Measurements from ENCODE around the gene PHF21A. TPM values are rescaled to one million over a fixed set of nuclear protein-coding genes. Genes with fewer than 3 reads are reported as not detected.
A peak's percentile ranks its signal among the peaks of the same experiment; 100 is the strongest.

The PHF21A gene
- total RNA-seq, 2 donors from 2014 or later, result 24.7 to 48.0 TPM

DNA sequence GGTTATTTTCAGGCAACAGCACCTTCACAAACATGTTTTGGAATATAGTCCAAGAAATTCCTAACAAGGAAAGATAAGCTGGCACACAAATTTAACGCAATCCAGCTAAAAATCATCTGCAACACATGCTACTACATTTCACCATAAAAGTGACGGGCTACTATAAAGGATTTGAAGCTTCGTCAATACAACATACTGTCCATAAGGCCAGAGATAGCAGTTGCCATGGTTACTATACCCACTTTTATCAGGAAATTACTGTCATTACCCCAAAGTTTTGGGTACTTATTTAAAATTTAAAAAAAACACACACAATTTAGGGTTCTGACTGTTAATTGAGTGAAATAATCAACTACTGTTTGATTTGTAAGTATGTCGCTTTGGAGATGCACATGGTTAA is 6.9 kb downstream of the PHF21A start:
- Histone ChIP-seq H3K36me3 (no peaks in the 10 kb centered on the region), H3K27ac (no peak overlapping the region), H3K4me3 (no peak overlapping the region), H3K4me1 (replicated peaks) (no peaks in the 10 kb centered on the region), H3K27me3 (replicated peaks; ENCODE audit: insufficient read depth) (no peaks in the 10 kb centered on the region), H3K9me3 (no peaks in the 10 kb centered on the region)
- WGBS, result 69% methylated on average over 4 of the region's 4 CpGs
- no peak for DNase-seq (ENCODE audit: low spot score)
- no peak for TF ChIP-seq POLR2A (IDR thresholded peaks at IDR 0.05)
- TF ChIP-seq, protein P1, sequence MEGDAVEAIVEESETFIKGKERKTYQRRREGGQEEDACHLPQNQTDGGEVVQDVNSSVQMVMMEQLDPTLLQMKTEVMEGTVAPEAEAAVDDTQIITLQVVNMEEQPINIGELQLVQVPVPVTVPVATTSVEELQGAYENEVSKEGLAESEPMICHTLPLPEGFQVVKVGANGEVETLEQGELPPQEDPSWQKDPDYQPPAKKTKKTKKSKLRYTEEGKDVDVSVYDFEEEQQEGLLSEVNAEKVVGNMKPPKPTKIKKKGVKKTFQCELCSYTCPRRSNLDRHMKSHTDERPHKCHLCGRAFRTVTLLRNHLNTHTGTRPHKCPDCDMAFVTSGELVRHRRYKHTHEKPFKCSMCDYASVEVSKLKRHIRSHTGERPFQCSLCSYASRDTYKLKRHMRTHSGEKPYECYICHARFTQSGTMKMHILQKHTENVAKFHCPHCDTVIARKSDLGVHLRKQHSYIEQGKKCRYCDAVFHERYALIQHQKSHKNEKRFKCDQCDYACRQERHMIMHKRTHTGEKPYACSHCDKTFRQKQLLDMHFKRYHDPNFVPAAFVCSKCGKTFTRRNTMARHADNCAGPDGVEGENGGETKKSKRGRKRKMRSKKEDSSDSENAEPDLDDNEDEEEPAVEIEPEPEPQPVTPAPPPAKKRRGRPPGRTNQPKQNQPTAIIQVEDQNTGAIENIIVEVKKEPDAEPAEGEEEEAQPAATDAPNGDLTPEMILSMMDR (IDR thresholded peaks at IDR 0.05), result no peak
- TF ChIP-seq POLR2AphosphoS5 (IDR thresholded peaks at IDR 0.05), result no peak
- intact Hi-C loops (cut with DNase I), result loop anchor here (2.0 kb wide), 1 partner anchor 128 kb away; no protein-coding TSS in a partner anchor

DNA sequence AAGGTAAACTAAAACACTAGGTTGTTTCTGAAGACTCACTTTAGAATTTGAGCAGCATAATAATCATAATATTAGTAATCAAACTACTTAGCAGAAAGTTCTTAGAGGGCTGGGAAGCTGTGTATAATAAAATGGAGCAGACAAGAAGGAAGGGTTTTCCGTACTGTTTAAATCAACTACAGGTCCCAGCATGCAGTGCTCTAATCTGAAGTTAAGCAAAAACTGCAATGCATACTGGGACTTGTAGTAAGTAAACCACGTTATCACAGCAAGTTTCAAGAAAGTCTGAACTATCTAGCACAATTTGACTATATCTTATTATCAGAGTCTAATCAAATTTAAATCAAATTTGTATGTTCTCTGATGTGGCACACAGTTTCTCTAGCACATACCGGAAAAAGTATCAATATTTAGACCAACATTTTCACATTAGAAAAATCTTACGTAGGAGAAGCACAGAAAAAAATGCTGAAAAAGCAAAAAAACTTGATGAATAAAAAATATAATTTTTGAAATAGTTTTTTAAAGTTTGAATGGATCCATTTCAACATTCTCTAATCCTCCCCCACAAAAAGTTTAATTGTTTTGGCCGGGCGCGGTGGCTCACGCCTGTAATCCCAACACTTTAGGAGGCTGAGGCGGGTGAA is 8.2 kb downstream of the PHF21A start:
- peak; percentile 49 for DNase-seq (ENCODE audit: low spot score)
- intact Hi-C loops (cut with DNase I), result no loop called here
- no peaks in the 10 kb centered on the region for H3K4me1 ChIP-seq (replicated peaks)
- H3K27me3 ChIP-seq (replicated peaks; ENCODE audit: insufficient read depth), result no peaks in the 10 kb centered on the region
- no peak overlapping the region for H3K4me3 ChIP-seq
- 74% methylated on average over 9 of the region's 9 CpGs for WGBS
- no peaks in the 10 kb centered on the region for H3K9me3 ChIP-seq
- peak; percentile 71 for TF ChIP-seq POLR2AphosphoS5 (IDR thresholded peaks at IDR 0.05)
- TF ChIP-seq POLR2A (IDR thresholded peaks at IDR 0.05), result no peak
- no peaks in the 10 kb centered on the region for H3K36me3 ChIP-seq
- H3K27ac ChIP-seq, result no peak overlapping the region

DNA sequence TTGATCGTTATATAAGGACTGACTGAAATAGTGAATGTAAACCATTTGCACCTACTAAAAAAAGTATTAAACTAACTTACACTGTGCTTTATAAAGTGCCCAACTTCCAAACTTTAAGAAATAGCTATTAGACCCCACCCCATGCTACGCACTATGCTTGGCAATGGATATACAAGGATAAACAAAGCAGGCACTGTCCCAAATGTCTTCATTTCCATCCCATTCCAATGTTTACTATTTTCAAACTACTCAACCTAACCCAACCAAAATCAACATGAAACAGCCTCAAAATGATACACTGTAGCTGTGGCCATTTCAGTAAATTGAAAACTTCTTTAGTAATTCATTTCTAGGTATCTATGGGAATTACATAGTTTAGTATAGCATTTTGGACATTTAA is 12.5 kb downstream of the PHF21A start:
- H3K9me3 ChIP-seq, result no peaks in the 10 kb centered on the region
- intact Hi-C loops (cut with DNase I), result no loop called here
- H3K4me1 ChIP-seq (replicated peaks), result peaks cover 2% of the 10 kb centered on the region
- DNase-seq (ENCODE audit: low spot score), result no peak
- no peaks in the 10 kb centered on the region for H3K27me3 ChIP-seq (replicated peaks; ENCODE audit: insufficient read depth)
- H3K36me3 ChIP-seq, result no peaks in the 10 kb centered on the region
- no peak overlapping the region for H3K27ac ChIP-seq
- WGBS, result 84% methylated on average over 2 of the region's 2 CpGs
- TF ChIP-seq POLR2AphosphoS5 (IDR thresholded peaks at IDR 0.05) (no peak), POLR2A (IDR thresholded peaks at IDR 0.05) (no peak)
- TF ChIP-seq, protein P1 (IDR thresholded peaks at IDR 0.05), result no peak
- no peak overlapping the region for H3K4me3 ChIP-seq

DNA sequence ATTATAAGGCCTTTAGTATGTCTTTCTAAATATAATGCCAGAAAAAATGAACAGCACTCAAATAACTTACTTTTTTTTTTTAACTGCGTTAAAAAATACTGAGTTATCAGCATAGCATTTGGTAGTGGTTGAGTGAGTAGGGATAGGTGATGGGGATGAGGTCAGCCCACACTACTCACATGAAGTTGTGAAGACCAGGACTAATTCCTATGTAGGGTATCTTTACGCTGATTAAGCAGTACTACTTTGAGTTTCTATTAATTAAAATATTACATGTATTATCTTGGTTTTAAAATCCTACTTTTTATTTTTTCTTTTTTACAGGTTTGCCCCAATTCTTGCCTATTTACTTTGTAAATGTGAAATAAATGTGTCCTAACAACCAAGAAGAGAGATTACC is 13.5 kb downstream of the PHF21A start:
- H3K9me3 ChIP-seq, result no peaks in the 10 kb centered on the region
- no peak overlapping the region for H3K4me3 ChIP-seq
- H3K36me3 ChIP-seq, result no peaks in the 10 kb centered on the region
- H3K4me1 ChIP-seq (replicated peaks), result peaks cover 2% of the 10 kb centered on the region
- no peak overlapping the region for H3K27ac ChIP-seq
- no peaks in the 10 kb centered on the region for H3K27me3 ChIP-seq (replicated peaks; ENCODE audit: insufficient read depth)
- 87% methylated on average over 2 of the region's 2 CpGs for WGBS
- no peak for DNase-seq (ENCODE audit: low spot score)
- intact Hi-C loops (cut with DNase I), result no loop called here
- no peak for TF ChIP-seq POLR2AphosphoS5 (IDR thresholded peaks at IDR 0.05)
- TF ChIP-seq POLR2A (IDR thresholded peaks at IDR 0.05), result no peak
- TF ChIP-seq, protein P1 (IDR thresholded peaks at IDR 0.05), result no peak

DNA sequence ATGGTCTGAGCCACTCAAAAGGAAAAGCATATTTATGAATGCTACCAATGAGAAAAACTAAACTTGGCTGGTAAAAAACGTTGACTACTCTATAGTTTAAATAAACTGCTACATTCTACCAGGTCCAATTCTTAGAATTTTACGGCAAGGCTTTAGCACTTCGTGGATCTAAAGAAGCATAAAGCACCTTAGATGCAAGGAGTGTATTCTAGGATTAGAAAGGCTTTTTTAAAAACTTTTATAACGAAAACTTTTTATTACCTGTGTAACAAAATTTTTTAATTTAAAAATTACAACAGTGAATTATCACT is 13.9 kb downstream of the PHF21A start:
- no peak for DNase-seq (ENCODE audit: low spot score)
- 75% methylated on average over 4 of the region's 4 CpGs for WGBS
- H3K4me3 ChIP-seq, result no peak overlapping the region
- no peak overlapping the region for H3K27ac ChIP-seq
- intact Hi-C loops (cut with DNase I), result no loop called here
- TF ChIP-seq POLR2AphosphoS5 (IDR thresholded peaks at IDR 0.05) (no peak), POLR2A (IDR thresholded peaks at IDR 0.05) (no peak)
- TF ChIP-seq, protein P1 (IDR thresholded peaks at IDR 0.05), result no peak
- H3K9me3 ChIP-seq, result no peaks in the 10 kb centered on the region
- H3K4me1 ChIP-seq (replicated peaks), result peaks cover 2% of the 10 kb centered on the region
- H3K36me3 ChIP-seq, result no peaks in the 10 kb centered on the region
- H3K27me3 ChIP-seq (replicated peaks; ENCODE audit: insufficient read depth), result no peaks in the 10 kb centered on the region
